ENCODE measurements around the gene ECPAS.

DNA sequence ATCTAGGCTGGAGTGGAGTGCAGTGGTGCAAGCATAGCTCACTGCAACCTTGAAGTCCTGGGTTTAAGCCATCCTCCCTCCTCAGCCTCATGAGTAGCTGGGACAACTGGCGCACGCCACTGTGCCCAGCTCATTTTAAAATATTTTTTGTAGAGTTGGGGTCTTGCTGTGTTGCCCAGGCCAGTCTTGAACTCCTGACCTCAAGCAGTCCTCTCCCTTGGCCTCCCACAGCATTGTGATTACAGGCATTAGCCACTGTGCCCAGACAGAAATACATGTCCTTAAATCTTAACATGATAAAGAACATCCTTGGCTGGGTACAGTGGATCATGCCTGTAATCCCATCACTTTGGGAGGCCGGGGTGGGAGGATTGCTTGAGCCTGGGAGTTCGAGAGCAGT is 47.5 kb upstream of the ECPAS start:
- TF ChIP-seq, protein P1, sequence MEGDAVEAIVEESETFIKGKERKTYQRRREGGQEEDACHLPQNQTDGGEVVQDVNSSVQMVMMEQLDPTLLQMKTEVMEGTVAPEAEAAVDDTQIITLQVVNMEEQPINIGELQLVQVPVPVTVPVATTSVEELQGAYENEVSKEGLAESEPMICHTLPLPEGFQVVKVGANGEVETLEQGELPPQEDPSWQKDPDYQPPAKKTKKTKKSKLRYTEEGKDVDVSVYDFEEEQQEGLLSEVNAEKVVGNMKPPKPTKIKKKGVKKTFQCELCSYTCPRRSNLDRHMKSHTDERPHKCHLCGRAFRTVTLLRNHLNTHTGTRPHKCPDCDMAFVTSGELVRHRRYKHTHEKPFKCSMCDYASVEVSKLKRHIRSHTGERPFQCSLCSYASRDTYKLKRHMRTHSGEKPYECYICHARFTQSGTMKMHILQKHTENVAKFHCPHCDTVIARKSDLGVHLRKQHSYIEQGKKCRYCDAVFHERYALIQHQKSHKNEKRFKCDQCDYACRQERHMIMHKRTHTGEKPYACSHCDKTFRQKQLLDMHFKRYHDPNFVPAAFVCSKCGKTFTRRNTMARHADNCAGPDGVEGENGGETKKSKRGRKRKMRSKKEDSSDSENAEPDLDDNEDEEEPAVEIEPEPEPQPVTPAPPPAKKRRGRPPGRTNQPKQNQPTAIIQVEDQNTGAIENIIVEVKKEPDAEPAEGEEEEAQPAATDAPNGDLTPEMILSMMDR (optimal IDR thresholded peaks at IDR 0.05 in 1 of 3, IDR thresholded peaks at IDR 0.05 in 1 of 3, conservative IDR thresholded peaks at IDR 0.05 in 1 of 3; ENCODE audit: extremely low read depth in 1 of 3, insufficient read depth in 2 of 3, low read length in 3 of 3) = no peak
- TF ChIP-seq EZH2 (IDR thresholded peaks at IDR 0.05; ENCODE audit: low read length) = no peak
